ENCODE measurements around the gene KCNB1. TPM values are rescaled to one million over a fixed set of nuclear protein-coding genes. Genes with fewer than 3 reads are reported as not detected.

KCNB1 gene
- total RNA-seq, 3 donors from 2014 or later = 3.9 to 21.8 (median 5.1) TPM

DNA sequence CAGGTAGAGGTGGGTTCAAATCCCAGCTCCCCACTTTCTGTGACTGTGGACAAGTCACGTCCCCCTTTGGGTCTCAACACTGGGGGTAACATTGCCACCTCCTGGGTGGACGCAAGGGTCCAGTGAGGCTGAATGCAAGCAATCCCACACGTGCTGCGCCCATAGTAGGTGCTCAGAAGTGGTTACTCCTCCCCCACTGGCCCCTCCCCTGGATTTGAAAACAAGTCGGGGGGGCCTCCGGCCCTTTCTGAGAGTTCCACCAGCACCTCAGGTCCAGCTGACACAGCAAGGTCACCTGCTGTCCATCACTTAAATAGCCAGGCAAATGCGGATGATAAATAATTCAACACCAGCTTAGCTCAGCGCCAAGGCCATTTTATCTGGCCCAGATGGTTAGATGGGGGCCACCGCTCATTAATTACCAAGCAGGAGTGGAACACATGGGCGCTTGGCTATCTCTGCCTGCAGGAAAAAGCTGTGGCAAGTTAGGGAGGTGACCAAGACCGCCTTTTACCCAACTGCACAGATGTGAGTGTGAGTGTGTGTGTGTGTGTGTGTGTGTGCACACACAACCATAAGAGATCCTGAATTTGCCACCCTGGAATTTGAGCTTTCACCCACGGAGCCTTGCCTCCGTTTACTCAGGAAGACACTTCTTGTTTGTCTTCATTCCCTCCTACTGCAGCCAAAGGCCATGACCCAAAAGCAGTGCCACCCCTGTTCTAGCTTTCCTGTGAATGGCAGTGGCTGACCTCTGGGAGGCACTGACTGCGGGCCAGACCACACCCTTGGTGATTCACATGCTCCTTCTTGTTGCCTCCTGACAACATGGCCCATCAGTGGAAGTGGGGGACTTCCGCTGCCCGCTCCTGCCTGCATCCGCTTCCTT lies 34.7 kb upstream of the KCNB1 start:
- intact Hi-C loops (cut with DNase I; ENCODE audit: low total_unique reads) = no loop called here
- no peak for DNase-seq (ENCODE audit: low spot score in 2 of 2)
- H3K36me3 ChIP-seq = no peaks in the 10 kb centered on the region
- no peaks in the 10 kb centered on the region for H3K4me1 ChIP-seq
- no peaks in the 10 kb centered on the region for H3K9me3 ChIP-seq
- no peaks in the 10 kb centered on the region for H3K27me3 ChIP-seq
- no peak overlapping the region for H3K4me3 ChIP-seq
- TF ChIP-seq CTCF (IDR thresholded peaks at IDR 0.05) (no peak), POLR2AphosphoS5 (IDR thresholded peaks at IDR 0.05) (no peak), POLR2A (IDR thresholded peaks at IDR 0.05) (no peak)
- no peak overlapping the region for H3K27ac ChIP-seq

- no peak for DNase-seq (ENCODE audit: low spot score in 2 of 2)
- TF ChIP-seq POLR2A (IDR thresholded peaks at IDR 0.05) (no peak), POLR2AphosphoS5 (IDR thresholded peaks at IDR 0.05) (no peak), CTCF (IDR thresholded peaks at IDR 0.05) (no peak)
- no peaks in the 10 kb centered on the region for H3K4me1 ChIP-seq
- no peaks in the 10 kb centered on the region for H3K27me3 ChIP-seq
- H3K4me3 ChIP-seq = no peak overlapping the region
- intact Hi-C loops (cut with DNase I; ENCODE audit: low total_unique reads) = no loop called here
- H3K36me3 ChIP-seq = no peaks in the 10 kb centered on the region
- H3K27ac ChIP-seq = no peak overlapping the region
- H3K9me3 ChIP-seq = no peaks in the 10 kb centered on the region
Observed at GRCh38 chr20:49515586-49515985, 33.1 kb upstream of the KCNB1 start.

DNA sequence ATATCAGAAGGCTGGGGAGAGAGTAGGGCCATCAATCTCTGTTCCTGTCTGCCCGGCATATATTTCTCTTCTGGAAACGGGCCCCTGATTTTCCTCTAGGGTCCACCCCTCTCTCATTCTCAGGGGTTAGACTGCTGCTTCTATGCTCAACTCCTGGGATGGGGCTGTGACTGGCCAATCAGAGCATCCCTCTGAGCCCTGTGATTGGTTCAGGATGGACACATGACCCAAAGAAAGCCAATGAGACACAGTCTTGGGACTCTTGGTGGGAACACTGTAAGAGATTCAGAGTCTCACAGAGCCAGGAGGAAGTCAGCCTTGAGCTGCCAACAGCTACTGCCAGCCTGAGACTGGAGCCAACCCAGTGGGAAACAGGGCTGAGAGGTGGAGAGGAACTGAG lies 31.0 kb upstream of the KCNB1 start:
- H3K4me1 ChIP-seq = no peaks in the 10 kb centered on the region
- no peaks in the 10 kb centered on the region for H3K27me3 ChIP-seq
- intact Hi-C loops (cut with DNase I; ENCODE audit: low total_unique reads) = no loop called here
- H3K9me3 ChIP-seq = no peaks in the 10 kb centered on the region
- H3K4me3 ChIP-seq = no peak overlapping the region
- no peak for DNase-seq (ENCODE audit: low spot score in 2 of 2)
- no peaks in the 10 kb centered on the region for H3K36me3 ChIP-seq
- H3K27ac ChIP-seq = no peak overlapping the region
- TF ChIP-seq CTCF (IDR thresholded peaks at IDR 0.05) (no peak), POLR2A (IDR thresholded peaks at IDR 0.05) (no peak), POLR2AphosphoS5 (IDR thresholded peaks at IDR 0.05) (no peak)

DNA sequence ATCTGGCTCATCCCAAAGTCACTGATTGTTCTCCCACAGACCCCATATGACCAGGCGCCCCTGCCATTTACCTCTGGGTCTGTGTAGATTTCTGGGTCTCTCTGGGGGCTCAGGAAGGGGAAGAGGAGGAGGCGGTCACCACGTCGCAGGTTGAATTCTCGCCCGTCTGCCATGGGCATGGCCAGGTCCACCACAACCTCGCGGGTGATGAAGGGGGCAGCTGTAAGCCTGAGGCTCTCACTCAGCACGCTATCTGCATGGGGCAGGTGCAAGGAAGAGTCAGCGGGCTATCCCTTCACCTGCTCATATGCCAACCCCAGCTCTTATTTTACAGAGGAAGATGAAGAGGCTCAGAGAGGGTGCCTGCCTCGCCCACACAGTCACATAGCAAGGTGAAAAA lies 30.5 kb upstream of the KCNB1 start:
- TF ChIP-seq POLR2A (IDR thresholded peaks at IDR 0.05) = no peak
- no peak for TF ChIP-seq POLR2AphosphoS5 (IDR thresholded peaks at IDR 0.05)
- no peak for TF ChIP-seq CTCF (IDR thresholded peaks at IDR 0.05)
- intact Hi-C loops (cut with DNase I; ENCODE audit: low total_unique reads) = no loop called here
- no peaks in the 10 kb centered on the region for H3K36me3 ChIP-seq
- H3K9me3 ChIP-seq = no peaks in the 10 kb centered on the region
- no peak for DNase-seq (ENCODE audit: low spot score in 2 of 2)
- no peak overlapping the region for H3K4me3 ChIP-seq
- no peaks in the 10 kb centered on the region for H3K4me1 ChIP-seq
- no peak overlapping the region for H3K27ac ChIP-seq
- no peaks in the 10 kb centered on the region for H3K27me3 ChIP-seq

- Histone ChIP-seq H3K27me3 (no peaks in the 10 kb centered on the region), H3K27ac (no peak overlapping the region), H3K9me3 (no peaks in the 10 kb centered on the region), H3K4me3 (no peak overlapping the region), H3K4me1 (no peaks in the 10 kb centered on the region), H3K36me3 (no peaks in the 10 kb centered on the region)
- intact Hi-C loops (cut with DNase I; ENCODE audit: low total_unique reads) = no loop called here
- DNase-seq (ENCODE audit: low spot score in 2 of 2) = no peak
- TF ChIP-seq POLR2AphosphoS5 (IDR thresholded peaks at IDR 0.05) (no peak), POLR2A (IDR thresholded peaks at IDR 0.05) (no peak)
Observed at GRCh38 chr20:49511788-49512525, 29.5 kb upstream of the KCNB1 start.

Data from breast epithelium (tissue), 4 donors.